Posterior cingulate gyrus (tissue), 11 donors: ENCODE results near the gene KLF12.

Source experiments
- DNase-seq, 10 donors: peaks; one replicate each; pipeline versions ENCODE4 v3.0.0 to v3.0.0-alpha.2; 2020 to 2021; ENCODE audit warnings: mixed read lengths in 3 of 10
- intact Hi-C: fragments of 100-400 bp; cut with DNase I; formaldehyde crosslinking; loops from one replicate; pipeline ENCODE4 v1.15.1; 2023

KLF12 gene

GRCh38 chr13:74136084-74136658, 2.0 kb upstream of the KLF12 start:
- DNase-seq, result peak in 9 of 10 donors; percentile 19 to 88 (median 31)
- intact Hi-C loops, result loop anchor here (10.0 kb wide), 2 partner anchors 301 to 381 kb away; no protein-coding TSS in a partner anchor

GRCh38 chr13:74135326-74136083, 1.3 kb upstream of the KLF12 start:
- intact Hi-C loops, result loop anchor here (10.0 kb wide), 2 partner anchors 301 to 381 kb away; no protein-coding TSS in a partner anchor

GRCh38 chr13:74134777-74135325, 647 bp upstream of the KLF12 start:
- peak in 4 of 10 donors; percentile 30 to 84 (median 78) for DNase-seq
- intact Hi-C loops, result loop anchor here (5.0 to 10.0 kb wide), 4 partner anchors 73 to 380 kb away; no protein-coding TSS in a partner anchor

More at GRCh38 chr13:74135326-74136083, 1.3 kb upstream of the KLF12 start:
- peak in 9 of 10 donors; percentile 36 to 93 (median 41) for DNase-seq

GRCh38 chr13:74133657-74134201, 475 bp downstream of the KLF12 start:
- intact Hi-C loops, result loop anchor here (5.0 to 10.0 kb wide), 4 partner anchors 71 to 379 kb away; no protein-coding TSS in a partner anchor

GRCh38 chr13:74132776-74133656, 1.2 kb downstream of the KLF12 start:
- DNase-seq, result peak in 8 of 10 donors; percentile 9 to 83 (median 36)
- intact Hi-C loops, result loop anchor here (5.0 to 10.0 kb wide), 4 partner anchors 71 to 378 kb away; no protein-coding TSS in a partner anchor

More at GRCh38 chr13:74133657-74134201, 475 bp downstream of the KLF12 start:
- peak; percentile 41 to 93 (median 72) for DNase-seq

GRCh38 chr13:74132152-74132775, 1.9 kb downstream of the KLF12 start:
- intact Hi-C loops, result loop anchor here (5.0 to 10.0 kb wide), 4 partner anchors 70 to 377 kb away; no protein-coding TSS in a partner anchor
- no peak for DNase-seq

GRCh38 chr13:74131227-74131626, 3.0 kb downstream of the KLF12 start:
- intact Hi-C loops, result loop anchor here (5.0 to 10.0 kb wide), 4 partner anchors 69 to 376 kb away; no protein-coding TSS in a partner anchor
- DNase-seq, result no peak

- intact Hi-C loops, result loop anchor here (5.0 to 10.0 kb wide), 4 partner anchors 67 to 375 kb away; no protein-coding TSS in a partner anchor
- no peak for DNase-seq
Observed at GRCh38 chr13:74129500-74130191, 4.6 kb downstream of the KLF12 start.

GRCh38 chr13:74128156-74128767, 5.9 kb downstream of the KLF12 start:
- intact Hi-C loops, result no loop called here

GRCh38 chr13:74118328-74118727, 15.9 kb downstream of the KLF12 start:
- intact Hi-C loops, result no loop called here
- no peak for DNase-seq

More at GRCh38 chr13:74128156-74128767, 5.9 kb downstream of the KLF12 start:
- no peak for DNase-seq

GRCh38 chr13:74117207-74117705, 16.9 kb downstream of the KLF12 start:
- intact Hi-C loops, result no loop called here
- no peak for DNase-seq

- intact Hi-C loops, result no loop called here
- DNase-seq, result no peak
Observed at GRCh38 chr13:74115133-74115532, 19.1 kb downstream of the KLF12 start.

- intact Hi-C loops, result no loop called here
- DNase-seq, result no peak
Observed at GRCh38 chr13:74114641-74115040, 19.6 kb downstream of the KLF12 start.

GRCh38 chr13:74114202-74114601, 20.0 kb downstream of the KLF12 start:
- intact Hi-C loops, result no loop called here
- no peak for DNase-seq

- DNase-seq, result no peak
- intact Hi-C loops, result no loop called here
Observed at GRCh38 chr13:74111901-74112824, 22.0 kb downstream of the KLF12 start.

- intact Hi-C loops, result no loop called here
- no peak for DNase-seq
Observed at GRCh38 chr13:74111399-74111798, 22.8 kb downstream of the KLF12 start.

GRCh38 chr13:74110053-74110452, 24.2 kb downstream of the KLF12 start:
- DNase-seq, result peak in 1 of 10 donors; percentile 37
- intact Hi-C loops, result no loop called here
